Subcutaneous abdominal adipose tissue (tissue), 5 donors: ENCODE data around the gene TGFBR2.

Source experiments
- H3K27ac ChIP-seq: one replicate; pipeline ENCODE4 v1.7.0; 2013; ENCODE audit warnings: low read depth, mild to moderate bottlenecking, inconsistent platforms, low read length, moderate library complexity
- H3K27me3 ChIP-seq, 5 donors: one replicate each; pipeline ENCODE4 v1.7.0; 2013; ENCODE audit warnings: low read length in 5 of 5, inconsistent platforms in 1 of 5; ENCODE audit not compliant: control insufficient read depth in 5 of 5, insufficient read depth in 4 of 5
- H3K36me3 ChIP-seq, 5 donors: one replicate each; pipeline ENCODE4 v1.7.0; 2013; ENCODE audit warnings: low read length in 5 of 5; ENCODE audit not compliant: control insufficient read depth in 5 of 5, insufficient read depth in 5 of 5
- H3K4me1 ChIP-seq, 5 donors: one replicate each; pipeline ENCODE4 v1.7.0; 2013; ENCODE audit warnings: low read length in 5 of 5, mild to moderate bottlenecking in 3 of 5, moderate library complexity in 1 of 5; ENCODE audit not compliant: control insufficient read depth in 5 of 5, insufficient read depth in 5 of 5
- H3K4me3 ChIP-seq, 5 donors: one replicate each; pipeline ENCODE4 v1.7.0; 2013; ENCODE audit warnings: low read length in 5 of 5, low read depth in 1 of 5
- H3K9ac ChIP-seq, 5 donors: one replicate each; pipeline ENCODE4 v1.7.0; 2013; ENCODE audit warnings: low read length in 5 of 5, mild to moderate bottlenecking in 4 of 5, moderate library complexity in 3 of 5
- H3K9me3 ChIP-seq, 5 donors: one replicate each; pipeline ENCODE4 v1.7.0; 2013; ENCODE audit warnings: low read length in 5 of 5; ENCODE audit not compliant: control insufficient read depth in 5 of 5
- donor health status: healthy.
- donor health status: healthy.
- donor health status: healthy.
- donor health status: healthy.
- donor health status: healthy.

Gene TGFBR2

GRCh38 chr3:30650348-30650995 is 44.1 kb downstream of the TGFBR2 start:
- peaks cover 4 to 47% (median 38%) of the 10 kb centered on the region in 5 donors for H3K4me1 ChIP-seq
- peak overlapping the region; percentile 4 for H3K27ac ChIP-seq
- H3K9me3 ChIP-seq = no peaks in the 10 kb centered on the region
- H3K36me3 ChIP-seq = peaks cover 67 to 93% (median 78%) of the 10 kb centered on the region in 5 donors
- no peak overlapping the region for H3K9ac ChIP-seq
- no peak overlapping the region for H3K4me3 ChIP-seq
- H3K27me3 ChIP-seq = no peaks in the 10 kb centered on the region

GRCh38 chr3:30654269-30654668 is 47.9 kb downstream of the TGFBR2 start:
- peaks cover 17 to 63% (median 54%) of the 10 kb centered on the region in 5 donors for H3K4me1 ChIP-seq
- peak overlapping the region; percentile 73 for H3K27ac ChIP-seq
- H3K9ac ChIP-seq = peak overlapping the region in 1 of 5 donors; percentile 47

GRCh38 chr3:30655187-30655812 is 48.9 kb downstream of the TGFBR2 start:
- Histone ChIP-seq H3K27me3 (no peaks in the 10 kb centered on the region), H3K9ac (no peak overlapping the region), H3K4me1 (peaks cover 17 to 69% (median 60%) of the 10 kb centered on the region in 5 donors), H3K27ac (peak overlapping the region; percentile 73), H3K9me3 (no peaks in the 10 kb centered on the region), H3K36me3 (peaks cover 36 to 74% (median 57%) of the 10 kb centered on the region in 5 donors), H3K4me3 (no peak overlapping the region)

More at GRCh38 chr3:30654269-30654668, 47.9 kb downstream of the TGFBR2 start:
- H3K4me3 ChIP-seq = no peak overlapping the region
- peaks cover 42 to 78% (median 62%) of the 10 kb centered on the region in 5 donors for H3K36me3 ChIP-seq
- H3K9me3 ChIP-seq = no peaks in the 10 kb centered on the region
- H3K27me3 ChIP-seq = no peaks in the 10 kb centered on the region

- peaks cover 31 to 74% (median 53%) of the 10 kb centered on the region in 5 donors for H3K36me3 ChIP-seq
- H3K4me1 ChIP-seq = peaks cover 17 to 73% (median 60%) of the 10 kb centered on the region in 5 donors
- no peaks in the 10 kb centered on the region for H3K9me3 ChIP-seq
- H3K9ac ChIP-seq = no peak overlapping the region
- no peaks in the 10 kb centered on the region for H3K27me3 ChIP-seq
- peak overlapping the region; percentile 73 for H3K27ac ChIP-seq
- H3K4me3 ChIP-seq = peak overlapping the region in 1 of 5 donors; percentile 9
Observed at GRCh38 chr3:30656624-30657141, 50.3 kb downstream of the TGFBR2 start.

GRCh38 chr3:30657914-30658313 is 51.5 kb downstream of the TGFBR2 start:
- peak overlapping the region; percentile 73 for H3K27ac ChIP-seq
- peaks cover 28 to 65% (median 48%) of the 10 kb centered on the region in 5 donors for H3K36me3 ChIP-seq
- peaks cover 17 to 77% (median 65%) of the 10 kb centered on the region in 5 donors for H3K4me1 ChIP-seq
- H3K9ac ChIP-seq = no peak overlapping the region
- no peaks in the 10 kb centered on the region for H3K27me3 ChIP-seq
- no peaks in the 10 kb centered on the region for H3K9me3 ChIP-seq
- peak overlapping the region in 2 of 5 donors; percentile 34 to 44 for H3K4me3 ChIP-seq

GRCh38 chr3:30658328-30659052 is 52.1 kb downstream of the TGFBR2 start:
- no peaks in the 10 kb centered on the region for H3K27me3 ChIP-seq
- peaks cover 25 to 61% (median 47%) of the 10 kb centered on the region in 5 donors for H3K36me3 ChIP-seq
- peak overlapping the region in 4 of 5 donors; percentile 25 to 44 (median 31) for H3K4me3 ChIP-seq
- H3K27ac ChIP-seq = peak overlapping the region; percentile 73
- peaks cover 17 to 77% (median 65%) of the 10 kb centered on the region in 5 donors for H3K4me1 ChIP-seq
- H3K9ac ChIP-seq = peak overlapping the region in 3 of 5 donors; percentile 6 to 31 (median 17)
- H3K9me3 ChIP-seq = no peaks in the 10 kb centered on the region

- peak overlapping the region in 2 of 5 donors; percentile 17 to 32 for H3K9ac ChIP-seq
- peaks cover 23 to 51% (median 40%) of the 10 kb centered on the region in 5 donors for H3K36me3 ChIP-seq
- H3K4me1 ChIP-seq = peaks cover 17 to 73% (median 63%) of the 10 kb centered on the region in 5 donors
- peak overlapping the region in 2 of 5 donors; percentile 16 to 24 for H3K4me3 ChIP-seq
- no peaks in the 10 kb centered on the region for H3K27me3 ChIP-seq
- H3K9me3 ChIP-seq = no peaks in the 10 kb centered on the region
- H3K27ac ChIP-seq = peak overlapping the region; percentile 73
Observed at GRCh38 chr3:30659270-30660130, 53.1 kb downstream of the TGFBR2 start.

- Histone ChIP-seq H3K4me3 (no peak overlapping the region), H3K27me3 (no peaks in the 10 kb centered on the region), H3K4me1 (peaks cover 17 to 73% (median 63%) of the 10 kb centered on the region in 5 donors), H3K27ac (peak overlapping the region; percentile 73), H3K9ac (no peak overlapping the region), H3K36me3 (peaks cover 17 to 44% (median 34%) of the 10 kb centered on the region in 5 donors), H3K9me3 (no peaks in the 10 kb centered on the region)
Observed at GRCh38 chr3:30660136-30660535, 53.7 kb downstream of the TGFBR2 start.

GRCh38 chr3:30660656-30661055 is 54.3 kb downstream of the TGFBR2 start:
- Histone ChIP-seq H3K9me3 (no peaks in the 10 kb centered on the region), H3K9ac (no peak overlapping the region), H3K4me3 (no peak overlapping the region), H3K36me3 (peaks cover 14 to 42% (median 31%) of the 10 kb centered on the region in 5 donors), H3K4me1 (peaks cover 14 to 73% (median 63%) of the 10 kb centered on the region in 5 donors), H3K27me3 (no peaks in the 10 kb centered on the region), H3K27ac (peak overlapping the region; percentile 73)
